Neuron (in vitro differentiated cells): ENCODE results near the gene AGAP6.
"Not testable (repeated sequence)": the region's sequence is repeated elsewhere in the genome, so short reads cannot be mapped to it uniquely, and the experiment has no call there.

ENCODE experiments used
- H2AFZ ChIP-seq: one replicate; pipeline ENCODE4 v1.6.1; 2013; ENCODE audit warnings: low read depth, mild to moderate bottlenecking, inconsistent platforms, low read length, moderate library complexity
- H3K27me3 ChIP-seq: one replicate; pipeline ENCODE4 v1.6.1; 2013; ENCODE audit warnings: low read length; ENCODE audit not compliant: insufficient read depth
- H3K36me3 ChIP-seq: one replicate; pipeline ENCODE4 v1.6.1; 2013; ENCODE audit warnings: low read length; ENCODE audit not compliant: insufficient read depth
- H3K4me1 ChIP-seq: one replicate; pipeline ENCODE4 v1.6.1; 2013; ENCODE audit warnings: low read length; ENCODE audit not compliant: insufficient read depth
- H3K4me3 ChIP-seq: 2 replicates; pipeline ENCODE4 v1.5.1; 2013; ENCODE audit warnings: mild to moderate bottlenecking, low read length, moderate library complexity
- H3K9me3 ChIP-seq: one replicate; pipeline ENCODE4 v1.6.1; 2013; ENCODE audit warnings: low read length

The AGAP6 gene

DNA sequence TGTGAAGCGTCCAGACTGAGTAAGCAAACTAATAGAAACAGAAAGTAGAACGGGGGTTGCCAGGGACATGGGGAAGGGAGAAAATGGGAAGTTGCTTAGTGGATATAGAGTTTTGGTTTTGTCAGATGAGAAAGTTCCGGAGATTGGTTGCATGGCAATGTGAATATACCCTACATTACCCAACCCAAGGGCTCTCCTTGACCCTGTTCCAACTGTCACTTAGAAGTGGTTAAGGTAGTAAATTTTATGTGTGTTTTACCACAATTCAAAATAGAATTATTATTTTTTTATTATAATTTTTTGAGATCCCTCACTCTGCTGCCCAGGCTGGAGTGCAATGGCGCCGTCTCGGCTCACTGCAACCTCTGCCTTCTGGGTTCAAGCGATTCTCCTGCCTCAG lies 25.8 kb downstream of the AGAP6 start:
- H3K36me3 ChIP-seq, H3K4me1 ChIP-seq, H2AFZ ChIP-seq, H3K9me3 ChIP-seq, H3K4me3 ChIP-seq, H3K27me3 ChIP-seq: not testable (repeated sequence)

- H3K27me3 ChIP-seq, H2AFZ ChIP-seq, H3K4me1 ChIP-seq, H3K9me3 ChIP-seq, H3K4me3 ChIP-seq, H3K36me3 ChIP-seq: not testable (repeated sequence)
Measured at GRCh38 chr10:50015596-50016220, 27.5 kb downstream of the AGAP6 start.

DNA sequence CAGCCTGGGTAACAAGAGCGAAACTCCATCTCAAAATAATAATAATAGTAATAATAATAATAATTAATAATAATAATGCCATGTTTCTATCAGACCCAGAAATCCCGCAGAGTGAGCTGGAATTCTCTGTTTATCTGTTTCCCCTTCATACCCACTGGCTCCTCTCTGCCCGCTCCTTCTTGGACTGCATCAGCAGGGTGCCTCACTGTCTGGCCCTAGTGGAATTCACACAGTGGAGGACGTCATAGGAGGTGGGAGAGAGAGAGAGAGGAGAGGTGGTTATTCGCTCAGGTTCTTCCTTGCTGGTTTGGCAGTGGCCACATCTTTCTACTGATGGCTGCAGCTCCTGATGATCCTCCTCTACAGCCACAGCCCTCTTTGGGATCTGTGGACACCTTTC lies 28.7 kb downstream of the AGAP6 start:
- H3K36me3 ChIP-seq, H3K4me3 ChIP-seq, H3K27me3 ChIP-seq, H2AFZ ChIP-seq, H3K9me3 ChIP-seq, H3K4me1 ChIP-seq: not testable (repeated sequence)

DNA sequence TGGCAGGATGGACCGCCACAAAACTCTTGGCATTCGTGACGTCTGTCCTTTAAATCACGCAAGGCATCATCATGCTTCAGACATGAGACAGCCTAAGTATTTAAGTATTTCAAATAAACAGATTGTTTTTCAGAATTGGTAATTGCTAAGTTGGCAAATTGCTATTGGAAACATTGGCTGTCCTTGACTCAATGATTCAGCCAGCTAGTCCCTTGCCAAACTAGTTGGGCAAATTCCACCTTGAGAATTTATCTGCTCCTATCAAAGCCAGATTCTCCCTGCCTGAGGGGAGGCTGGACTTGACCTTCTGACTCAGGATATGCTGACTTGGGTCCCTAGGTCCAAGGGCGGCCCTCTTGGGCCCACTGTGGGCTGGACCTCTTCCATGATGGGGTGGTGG lies 29.4 kb downstream of the AGAP6 start:
- not testable (repeated sequence) for H3K4me3 ChIP-seq, H2AFZ ChIP-seq, H3K27me3 ChIP-seq, H3K4me1 ChIP-seq, H3K36me3 ChIP-seq, H3K9me3 ChIP-seq

- H3K27me3 ChIP-seq, H3K4me1 ChIP-seq, H2AFZ ChIP-seq, H3K4me3 ChIP-seq, H3K36me3 ChIP-seq, H3K9me3 ChIP-seq: not testable (repeated sequence)
Measured at GRCh38 chr10:50019279-50019678, 31.1 kb downstream of the AGAP6 start.

GRCh38 chr10:50020451-50021024 lies 32.3 kb downstream of the AGAP6 start:
- not testable (repeated sequence) for H3K4me1 ChIP-seq, H3K9me3 ChIP-seq, H3K36me3 ChIP-seq, H2AFZ ChIP-seq, H3K27me3 ChIP-seq, H3K4me3 ChIP-seq

GRCh38 chr10:50021646-50022045 lies 33.4 kb downstream of the AGAP6 start:
- Histone ChIP-seq H3K4me3 (no peak overlapping the region), H3K36me3 (no peaks in the 10 kb centered on the region), H3K27me3 (no peaks in the 10 kb centered on the region), H3K4me1 (no peaks in the 10 kb centered on the region), H2AFZ (no peak overlapping the region), H3K9me3 (no peaks in the 10 kb centered on the region)

- not testable (repeated sequence) for H2AFZ ChIP-seq, H3K4me3 ChIP-seq, H3K4me1 ChIP-seq, H3K36me3 ChIP-seq, H3K9me3 ChIP-seq, H3K27me3 ChIP-seq
Measured at GRCh38 chr10:50024716-50025383, 36.6 kb downstream of the AGAP6 start.

GRCh38 chr10:50025627-50026026 lies 37.4 kb downstream of the AGAP6 start:
- H2AFZ ChIP-seq, result no peak overlapping the region
- H3K27me3 ChIP-seq, result no peaks in the 10 kb centered on the region
- no peaks in the 10 kb centered on the region for H3K36me3 ChIP-seq

DNA sequence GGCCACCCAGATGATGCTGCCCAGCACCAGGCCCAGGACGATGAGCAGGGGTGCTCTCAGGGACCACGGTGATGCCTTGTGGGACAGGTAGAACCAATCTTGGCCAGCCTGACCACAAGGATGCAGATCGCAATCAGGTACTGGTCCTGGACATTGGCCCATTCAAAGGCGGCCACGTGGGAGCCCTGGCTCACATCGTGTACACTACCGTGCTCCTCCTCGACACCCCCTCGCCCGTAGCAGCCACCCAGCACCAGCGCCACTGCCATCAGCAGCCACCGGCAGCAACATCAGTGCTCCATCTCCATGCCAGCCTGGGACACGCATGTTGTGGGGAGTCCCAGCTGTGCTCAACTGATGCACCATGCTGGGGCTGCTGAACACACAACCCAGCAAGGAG lies 39.0 kb downstream of the AGAP6 start:
- H3K27me3 ChIP-seq, result no peaks in the 10 kb centered on the region
- no peak overlapping the region for H3K4me3 ChIP-seq
- no peaks in the 10 kb centered on the region for H3K36me3 ChIP-seq
- H3K4me1 ChIP-seq, result no peaks in the 10 kb centered on the region
- H2AFZ ChIP-seq, result no peak overlapping the region
- no peaks in the 10 kb centered on the region for H3K9me3 ChIP-seq

More at GRCh38 chr10:50025627-50026026, 37.4 kb downstream of the AGAP6 start:
- H3K4me3 ChIP-seq, result no peak overlapping the region
- no peaks in the 10 kb centered on the region for H3K4me1 ChIP-seq
- H3K9me3 ChIP-seq, result no peaks in the 10 kb centered on the region

- Histone ChIP-seq H3K4me1 (no peaks in the 10 kb centered on the region), H3K27me3 (no peaks in the 10 kb centered on the region), H3K9me3 (no peaks in the 10 kb centered on the region), H2AFZ (no peak overlapping the region), H3K36me3 (no peaks in the 10 kb centered on the region), H3K4me3 (no peak overlapping the region)
Measured at GRCh38 chr10:50033481-50033880, 45.3 kb downstream of the AGAP6 start.

GRCh38 chr10:50035337-50035736 lies 47.1 kb downstream of the AGAP6 start:
- H2AFZ ChIP-seq, H3K4me1 ChIP-seq, H3K9me3 ChIP-seq, H3K4me3 ChIP-seq, H3K36me3 ChIP-seq, H3K27me3 ChIP-seq: not testable (repeated sequence)

GRCh38 chr10:50044941-50045664 lies 56.9 kb downstream of the AGAP6 start:
- no peak overlapping the region for H3K4me3 ChIP-seq
- no peaks in the 10 kb centered on the region for H3K36me3 ChIP-seq
- no peaks in the 10 kb centered on the region for H3K9me3 ChIP-seq
- H2AFZ ChIP-seq, result no peak overlapping the region
- no peaks in the 10 kb centered on the region for H3K4me1 ChIP-seq
- H3K27me3 ChIP-seq, result no peaks in the 10 kb centered on the region
